Caco-2 (cell line): ENCODE results near the gene PTTG2. TPM values are rescaled to one million over a fixed set of nuclear protein-coding genes. Genes with fewer than 3 reads are reported as not detected.

Source experiments
- BruUV-seq: library from RNA; stranded (reverse); fragments of 400-500 nt; replicated peaks from 2 replicates; lab custom pipeline; 2021; lab: Mats Ljungman, UMichigan
- CTCF ChIA-PET: fragments of 300-600 bp; sonication (Branson Sonifier 250); formaldehyde crosslinking; loops from one replicate; lab custom pipeline; 2022; ENCODE audit warnings: antibody characterized with exemption; lab: Charles Lee
- POLR2A ChIA-PET: fragments of 300-600 bp; sonication (Branson Sonifier 250); formaldehyde crosslinking; loops from one replicate; lab custom pipeline; 2022; ENCODE audit warnings: antibody characterized with exemption; lab: Charles Lee
- DNase-seq, 2 experiments: peaks; one replicate each; pipeline versions ENCODE4 v3.0.0 to v3.0.0-alpha.2; 2020 to 2022
- H3K27me3 ChIP-seq: replicated peaks from 2 replicates; pipeline ENCODE4 v1.6.0; 2011; ENCODE audit warnings: low read length; ENCODE audit not compliant: control insufficient read depth, insufficient read depth
- H3K36me3 ChIP-seq: 2 replicates; pipeline ENCODE4 v1.5.1; 2011; ENCODE audit warnings: low read length; ENCODE audit not compliant: control insufficient read depth, insufficient read depth
- H3K4me1 ChIP-seq: fragments of 250-450 bp; sonication (Bioruptor Pico); 2 replicates; pipeline ENCODE4 v1.5.1; 2020; ENCODE audit warnings: mild to moderate bottlenecking
- H3K4me3 ChIP-seq: 2 replicates; pipeline ENCODE4 v1.5.1; 2011; ENCODE audit warnings: low read depth, mild to moderate bottlenecking, control low read depth, low read length
- H3K9me3 ChIP-seq: fragments of 250-450 bp; sonication (Bioruptor Pico); 2 replicates; pipeline ENCODE4 v1.5.1; 2020; ENCODE audit warnings: mild to moderate bottlenecking, moderate library complexity
- H3K27ac Mint-ChIP-seq: one replicate; pipeline ENCODE4 v1.8.0; 2022; ENCODE audit warnings: mixed read lengths; ENCODE audit not compliant: unreplicated experiment
- H3K27me3 Mint-ChIP-seq: one replicate; pipeline ENCODE4 v1.8.0; 2022; ENCODE audit warnings: mixed read lengths; ENCODE audit not compliant: insufficient read depth, unreplicated experiment
- H3K36me3 Mint-ChIP-seq: one replicate; pipeline ENCODE4 v1.8.0; 2022; ENCODE audit warnings: mild to moderate bottlenecking, mixed read lengths; ENCODE audit not compliant: insufficient read depth, unreplicated experiment
- H3K4me1 Mint-ChIP-seq: one replicate; pipeline ENCODE4 v1.8.0; 2022; ENCODE audit warnings: low read depth, mixed read lengths; ENCODE audit not compliant: unreplicated experiment
- H3K4me3 Mint-ChIP-seq: one replicate; pipeline ENCODE4 v1.8.0; 2022; ENCODE audit warnings: mild to moderate bottlenecking, moderate library complexity, mixed read lengths; ENCODE audit not compliant: unreplicated experiment
- H3K9me3 Mint-ChIP-seq: one replicate; pipeline ENCODE4 v1.8.0; 2022; ENCODE audit warnings: mixed read lengths; ENCODE audit not compliant: unreplicated experiment
- intact Hi-C: fragments of 100-400 bp; cut with micrococcal nuclease; formaldehyde crosslinking; loops from one replicate; pipeline ENCODE4 v1.10.0; 2022; ENCODE audit not compliant: unreplicated experiment
- total RNA-seq: library from RNA; stranded (reverse); gene quantifications from 2 replicates; pipeline ENCODE4 v1.2.3, GENCODE V29; 2022
- TF ChIP-seq, protein P1 (sequence below), 2 experiments: fragments of 200-600 bp in 1 of 2; IDR thresholded peaks; 1 replicate in 1 of 2; 2 replicates in 1 of 2; pipeline versions ENCODE4 v1.5.1 to v1.8.0; 2011 to 2022; ENCODE audit warnings: antibody characterized with exemption in 1 of 2, control low read depth in 1 of 2, inconsistent platforms in 1 of 2, low read depth in 1 of 2, low read length in 1 of 2, mild to moderate bottlenecking in 1 of 2, moderate library complexity in 1 of 2; ENCODE audit not compliant: insufficient read depth in 1 of 2, severe bottlenecking in 1 of 2, unreplicated experiment in 1 of 2

Gene PTTG2
- total RNA-seq, 1 experiment from 2014 or later, result not detected

- intact Hi-C loops, result no loop called here
- H3K27me3 Mint-ChIP-seq, result no peaks in the 10 kb centered on the region
- H3K9me3 Mint-ChIP-seq, result no peaks in the 10 kb centered on the region
- H3K27ac Mint-ChIP-seq, result no peak overlapping the region
- ChIA-PET CTCF (no interaction called here), POLR2A (interaction anchor here (0.6 kb wide), 1 partner anchor 42 kb away, joined by 3 read pairs; no protein-coding TSS in a partner anchor)
- DNase-seq, result no peak
- TF ChIP-seq, protein P1, sequence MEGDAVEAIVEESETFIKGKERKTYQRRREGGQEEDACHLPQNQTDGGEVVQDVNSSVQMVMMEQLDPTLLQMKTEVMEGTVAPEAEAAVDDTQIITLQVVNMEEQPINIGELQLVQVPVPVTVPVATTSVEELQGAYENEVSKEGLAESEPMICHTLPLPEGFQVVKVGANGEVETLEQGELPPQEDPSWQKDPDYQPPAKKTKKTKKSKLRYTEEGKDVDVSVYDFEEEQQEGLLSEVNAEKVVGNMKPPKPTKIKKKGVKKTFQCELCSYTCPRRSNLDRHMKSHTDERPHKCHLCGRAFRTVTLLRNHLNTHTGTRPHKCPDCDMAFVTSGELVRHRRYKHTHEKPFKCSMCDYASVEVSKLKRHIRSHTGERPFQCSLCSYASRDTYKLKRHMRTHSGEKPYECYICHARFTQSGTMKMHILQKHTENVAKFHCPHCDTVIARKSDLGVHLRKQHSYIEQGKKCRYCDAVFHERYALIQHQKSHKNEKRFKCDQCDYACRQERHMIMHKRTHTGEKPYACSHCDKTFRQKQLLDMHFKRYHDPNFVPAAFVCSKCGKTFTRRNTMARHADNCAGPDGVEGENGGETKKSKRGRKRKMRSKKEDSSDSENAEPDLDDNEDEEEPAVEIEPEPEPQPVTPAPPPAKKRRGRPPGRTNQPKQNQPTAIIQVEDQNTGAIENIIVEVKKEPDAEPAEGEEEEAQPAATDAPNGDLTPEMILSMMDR (IDR thresholded peaks at IDR 0.05; ENCODE audit: insufficient read depth in 1 of 2, low read depth in 1 of 2, low read length in 1 of 2, severe bottlenecking in 1 of 2, unreplicated experiment in 1 of 2), result no peak
- H3K27me3 ChIP-seq, result no peaks in the 10 kb centered on the region
- H3K4me3 Mint-ChIP-seq, result no peak overlapping the region
- H3K4me1 ChIP-seq, result no peaks in the 10 kb centered on the region; the same call in 1 of the 2 replicates
- no peaks in the 10 kb centered on the region for H3K9me3 ChIP-seq
- H3K4me3 ChIP-seq, result no peak overlapping the region
- H3K36me3 ChIP-seq, result no peaks in the 10 kb centered on the region
- no TSS peak for BruUV-seq
- H3K4me1 Mint-ChIP-seq, result no peaks in the 10 kb centered on the region
- no peaks in the 10 kb centered on the region for H3K36me3 Mint-ChIP-seq
These were observed 43.4 kb downstream of the PTTG2 start for GRCh38 chr4:38003628-38004027.

GRCh38 chr4:38004062-38004461 lies 43.9 kb downstream of the PTTG2 start:
- POLR2A ChIA-PET, result interaction anchor here (0.6 kb wide), 1 partner anchor 42 kb away, joined by 3 read pairs; no protein-coding TSS in a partner anchor
- no peaks in the 10 kb centered on the region for H3K27me3 Mint-ChIP-seq
- H3K27me3 ChIP-seq, result no peaks in the 10 kb centered on the region
- H3K9me3 ChIP-seq, result no peaks in the 10 kb centered on the region
- BruUV-seq, result no TSS peak
- no peak overlapping the region for H3K4me3 ChIP-seq
- no peaks in the 10 kb centered on the region for H3K4me1 Mint-ChIP-seq
- H3K27ac Mint-ChIP-seq, result no peak overlapping the region
- no peaks in the 10 kb centered on the region; the same call in 1 of the 2 replicates for H3K4me1 ChIP-seq
- H3K36me3 Mint-ChIP-seq, result no peaks in the 10 kb centered on the region
- no peak for DNase-seq
- H3K36me3 ChIP-seq, result no peaks in the 10 kb centered on the region
- H3K9me3 Mint-ChIP-seq, result no peaks in the 10 kb centered on the region
- H3K4me3 Mint-ChIP-seq, result no peak overlapping the region
- CTCF ChIA-PET, result no interaction called here
- intact Hi-C loops, result no loop called here
- TF ChIP-seq, protein P1 (IDR thresholded peaks at IDR 0.05; ENCODE audit: insufficient read depth in 1 of 2, low read depth in 1 of 2, low read length in 1 of 2, severe bottlenecking in 1 of 2, unreplicated experiment in 1 of 2), result no peak

DNA sequence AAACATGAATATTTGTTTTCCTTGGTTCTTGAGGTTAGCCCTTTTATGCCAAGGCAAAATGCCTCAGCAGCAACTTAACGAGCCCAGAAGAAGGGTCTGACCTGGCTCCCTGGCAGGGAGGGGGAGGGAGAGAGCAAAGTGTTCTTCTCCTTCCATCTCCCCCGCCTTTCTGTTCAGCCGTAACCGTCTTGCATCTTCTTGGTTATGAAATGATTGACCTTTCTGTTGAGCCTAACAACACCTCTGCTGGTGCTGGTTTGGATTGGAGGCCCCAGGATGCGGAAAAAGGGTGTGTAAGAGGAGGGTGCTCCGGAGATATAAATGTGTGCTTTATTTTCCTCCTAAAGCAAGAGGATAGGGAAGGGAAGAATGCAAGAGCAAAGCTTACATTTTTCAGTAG lies 44.7 kb downstream of the PTTG2 start:
- no peak overlapping the region for H3K4me3 Mint-ChIP-seq

More for the DNA sequence above, 44.7 kb downstream of the PTTG2 start:
- H3K36me3 Mint-ChIP-seq, result no peaks in the 10 kb centered on the region
- H3K27me3 Mint-ChIP-seq, result no peaks in the 10 kb centered on the region
- Histone ChIP-seq H3K9me3 (no peaks in the 10 kb centered on the region), H3K27me3 (no peaks in the 10 kb centered on the region), H3K36me3 (no peaks in the 10 kb centered on the region), H3K4me3 (no peak overlapping the region), H3K4me1 (no peaks in the 10 kb centered on the region; the same call in 1 of the 2 replicates)
- intact Hi-C loops, result no loop called here
- ChIA-PET CTCF (no interaction called here), POLR2A (no interaction called here)
- no peaks in the 10 kb centered on the region for H3K4me1 Mint-ChIP-seq
- TF ChIP-seq, protein P1 (IDR thresholded peaks at IDR 0.05; ENCODE audit: insufficient read depth in 1 of 2, low read depth in 1 of 2, low read length in 1 of 2, severe bottlenecking in 1 of 2, unreplicated experiment in 1 of 2), result no peak
- H3K9me3 Mint-ChIP-seq, result no peaks in the 10 kb centered on the region
- no TSS peak for BruUV-seq
- DNase-seq, result no peak
- H3K27ac Mint-ChIP-seq, result no peak overlapping the region
